Sigmoid colon (tissue), 7 donors: ENCODE measurements around the gene PSKH1. TPM values are rescaled to one million over a fixed set of nuclear protein-coding genes. Genes with fewer than 3 reads are reported as not detected.
"Not testable (repeated sequence)": the region's sequence is repeated elsewhere in the genome, so short reads cannot be mapped to it uniquely, and the experiment has no call there.

ENCODE experiments used
- DNase-seq: peaks from one replicate; pipeline ENCODE4 v3.0.0-alpha.2; 2019
- H3K27ac ChIP-seq, 4 donors: fragments of 200-600 bp; sonication (generic); one replicate each; pipeline ENCODE4 v1.5.1; 2016 to 2019; ENCODE audit warnings: mild to moderate bottlenecking in 1 of 4
- H3K27me3 ChIP-seq, 3 donors: fragments of 200-600 bp; sonication (generic); one replicate each; pipeline ENCODE4 v1.5.1; 2019; ENCODE audit warnings: mild to moderate bottlenecking in 1 of 3
- H3K36me3 ChIP-seq, 4 donors: fragments of 200-600 bp; sonication (generic); one replicate each; pipeline ENCODE4 v1.5.1; 2016 to 2019
- H3K4me1 ChIP-seq, 4 donors: fragments of 200-600 bp; sonication (generic); one replicate each; pipeline ENCODE4 v1.5.1; 2017 to 2019
- H3K4me3 ChIP-seq, 4 donors: fragments of 200-600 bp; sonication (generic); one replicate each; pipeline ENCODE4 v1.5.1; 2017 to 2019; ENCODE audit warnings: mild to moderate bottlenecking in 2 of 4, moderate library complexity in 1 of 4
- H3K9me3 ChIP-seq, 4 donors: fragments of 200-600 bp in 3 of 4; sonication (generic) in 3 of 4; one replicate each; pipeline versions ENCODE4 v1.5.1 to v1.6.1; 2013 to 2019
- EP300 ChIP-seq, 4 donors: sonication (generic); formaldehyde crosslinking; IDR thresholded peaks; one replicate each; pipeline ENCODE4 v1.6.1; 2017; ENCODE audit warnings: antibody characterized with exemption in 4 of 4
- POLR2A ChIP-seq, 2 donors: fragments of 450-650 bp; IDR thresholded peaks; one replicate each; pipeline ENCODE4 v1.6.1; 2016; ENCODE audit warnings: antibody characterized with exemption in 2 of 2, mild to moderate bottlenecking in 2 of 2, moderate library complexity in 2 of 2
- POLR2AphosphoS5 ChIP-seq, 4 donors: sonication (generic); formaldehyde crosslinking; IDR thresholded peaks; one replicate each; pipeline ENCODE4 v1.6.1; 2017; ENCODE audit warnings: antibody characterized with exemption in 4 of 4
- WGBS, 2 donors: extraction: QIAGEN DNeasy Blood & Tissue Kit; methylation state at CpG; one replicate each; pipeline ENCODE4 v1.1.7; 2013; 5-methylcytosine and 5-hydroxymethylcytosine counted together
- intact Hi-C: fragments of 100-400 bp; cut with DNase I; formaldehyde crosslinking; loops from one replicate; pipeline ENCODE4 v1.15.1; 2023
- polyA plus RNA-seq, 3 donors: library from polyadenylated mRNA; stranded (reverse); fragments of 200-250 nt; gene quantifications; one replicate each; pipeline ENCODE4 v1.2.3, GENCODE V29; 2013
- total RNA-seq, 4 donors: library from RNA; depleted of rRNA; stranded (reverse); fragments of >200 nt; gene quantifications; one replicate each; pipeline ENCODE4 v1.1.0, GENCODE V29; 2016
- TF ChIP-seq, protein P1 (sequence below), 4 experiments: fragments of 450-650 bp in 3 of 4; fragments of 200-600 bp in 1 of 4; IDR thresholded peaks; one replicate each; pipeline ENCODE4 v1.5.1; 2016 to 2019; ENCODE audit warnings: antibody characterized with exemption in 4 of 4, mild to moderate bottlenecking in 3 of 4, moderate library complexity in 2 of 4
- donor health status: healthy with polysubstance abuse.
- donor health status: Bipolar disorder and iron deficiency.
- donor health status: healthy.

The PSKH1 gene
- total and polyA plus RNA-seq, 7 donors = 13.9 to 29.2 (median 20.8) TPM

DNA sequence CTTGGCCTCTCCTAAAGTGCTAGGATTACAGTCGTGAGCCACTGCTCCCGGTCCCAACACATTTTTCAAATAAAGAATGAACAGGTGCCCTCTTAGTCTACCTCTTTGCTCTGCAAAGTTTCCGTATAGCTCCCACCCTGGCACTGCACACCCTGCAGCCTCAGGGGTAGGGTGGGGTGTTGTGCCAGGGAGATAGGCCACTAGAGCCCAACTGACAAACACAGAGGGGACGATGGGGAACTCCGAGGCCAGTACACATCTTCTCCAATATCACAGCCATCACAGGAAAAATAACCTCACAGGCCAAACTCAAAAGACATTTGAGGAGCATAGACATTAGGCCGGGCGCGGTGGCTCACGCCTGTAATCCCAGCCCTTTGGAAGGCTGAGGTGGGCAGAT, 78.1 kb downstream of the PSKH1 start:
- Histone ChIP-seq H3K4me1 (peaks cover 0 to 19% (median 14%) of the 10 kb centered on the region in 4 donors), H3K9me3 (no peaks in the 10 kb centered on the region), H3K4me3 (no peak overlapping the region), H3K36me3 (no peaks in the 10 kb centered on the region), H3K27ac (no peak overlapping the region), H3K27me3 (no peaks in the 10 kb centered on the region)
- intact Hi-C loops = no loop called here
- no peak for DNase-seq
- 84 to 93% methylated on average over 9 of the region's 9 CpGs for WGBS, 2 donors
- TF ChIP-seq POLR2AphosphoS5 (IDR thresholded peaks at IDR 0.05) (no peak), EP300 (IDR thresholded peaks at IDR 0.05) (no peak), POLR2A (IDR thresholded peaks at IDR 0.05) (no peak)
- TF ChIP-seq, protein P1, sequence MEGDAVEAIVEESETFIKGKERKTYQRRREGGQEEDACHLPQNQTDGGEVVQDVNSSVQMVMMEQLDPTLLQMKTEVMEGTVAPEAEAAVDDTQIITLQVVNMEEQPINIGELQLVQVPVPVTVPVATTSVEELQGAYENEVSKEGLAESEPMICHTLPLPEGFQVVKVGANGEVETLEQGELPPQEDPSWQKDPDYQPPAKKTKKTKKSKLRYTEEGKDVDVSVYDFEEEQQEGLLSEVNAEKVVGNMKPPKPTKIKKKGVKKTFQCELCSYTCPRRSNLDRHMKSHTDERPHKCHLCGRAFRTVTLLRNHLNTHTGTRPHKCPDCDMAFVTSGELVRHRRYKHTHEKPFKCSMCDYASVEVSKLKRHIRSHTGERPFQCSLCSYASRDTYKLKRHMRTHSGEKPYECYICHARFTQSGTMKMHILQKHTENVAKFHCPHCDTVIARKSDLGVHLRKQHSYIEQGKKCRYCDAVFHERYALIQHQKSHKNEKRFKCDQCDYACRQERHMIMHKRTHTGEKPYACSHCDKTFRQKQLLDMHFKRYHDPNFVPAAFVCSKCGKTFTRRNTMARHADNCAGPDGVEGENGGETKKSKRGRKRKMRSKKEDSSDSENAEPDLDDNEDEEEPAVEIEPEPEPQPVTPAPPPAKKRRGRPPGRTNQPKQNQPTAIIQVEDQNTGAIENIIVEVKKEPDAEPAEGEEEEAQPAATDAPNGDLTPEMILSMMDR (IDR thresholded peaks at IDR 0.05) = no peak

DNA sequence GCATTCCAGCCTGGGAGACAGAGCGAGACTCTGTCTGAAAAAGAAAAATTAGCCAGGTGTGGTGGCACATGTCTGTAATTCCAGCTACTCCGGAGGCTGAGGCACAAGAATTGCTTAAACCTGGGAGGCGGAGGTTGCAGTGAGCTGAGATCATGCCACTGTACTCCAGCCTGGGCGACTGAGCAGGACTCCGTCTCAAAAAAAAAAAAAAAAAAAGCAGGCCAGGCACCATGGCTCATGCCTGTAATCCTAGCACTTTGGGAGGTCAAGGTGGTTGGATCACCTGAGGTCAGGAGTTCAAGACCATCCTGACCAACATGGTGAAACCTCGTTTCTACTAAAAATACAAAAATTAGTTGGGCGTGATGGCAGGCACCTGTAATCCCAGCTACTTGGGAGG, 79.2 kb downstream of the PSKH1 start:
- H3K36me3 ChIP-seq, DNase-seq, H3K4me1 ChIP-seq, H3K27ac ChIP-seq, H3K4me3 ChIP-seq, intact Hi-C loops, H3K9me3 ChIP-seq, H3K27me3 ChIP-seq: not testable (repeated sequence)
- whole genome bisulfite sequencing, 2 donors = 84 to 90% methylated on average over 7 of the region's 7 CpGs

DNA sequence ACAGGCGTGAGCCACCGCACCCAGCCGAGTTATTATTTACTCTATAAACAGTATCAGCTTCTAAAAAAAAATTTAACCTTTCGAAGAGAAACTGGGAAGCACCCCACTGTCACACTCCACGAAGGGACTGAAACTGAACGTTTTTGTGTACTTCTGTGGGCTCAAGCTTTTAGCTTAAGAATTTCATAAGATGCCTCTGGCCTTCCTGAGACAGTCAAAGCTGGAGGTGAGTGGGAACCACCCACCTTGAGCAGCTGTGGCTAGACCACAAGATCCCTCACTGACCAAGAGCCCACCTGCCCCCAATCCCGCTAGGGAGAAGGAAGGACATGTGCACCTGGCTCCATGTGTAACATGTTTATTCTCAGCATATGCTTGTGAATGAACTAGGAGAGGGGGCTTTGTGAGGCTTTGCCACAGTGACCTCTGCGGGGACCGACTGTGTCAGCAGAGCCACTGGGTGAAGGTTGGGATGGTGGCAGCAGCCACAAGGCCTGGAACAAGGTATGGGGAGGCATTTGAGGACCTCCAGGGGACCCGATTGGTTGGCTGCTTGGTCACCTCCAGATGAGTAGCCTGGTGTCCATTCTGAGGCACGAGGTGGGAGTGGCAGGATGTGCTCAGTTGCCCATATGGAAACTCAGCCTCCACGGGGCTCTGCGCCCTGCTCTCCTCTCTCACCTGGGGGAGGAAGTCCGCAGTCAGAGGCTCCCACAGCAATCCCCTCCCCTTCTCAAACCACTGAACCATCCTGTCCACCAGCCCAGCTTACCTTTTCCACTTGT, 82.5 kb downstream of the PSKH1 start:
- H3K9me3 ChIP-seq = no peaks in the 10 kb centered on the region
- intact Hi-C loops = no loop called here
- no peak overlapping the region for H3K27ac ChIP-seq
- no peak for DNase-seq
- peaks cover 0 to 11% (median 7%) of the 10 kb centered on the region in 3 donors for H3K27me3 ChIP-seq
- H3K4me1 ChIP-seq = no peaks in the 10 kb centered on the region
- no peak for TF ChIP-seq EP300 (IDR thresholded peaks at IDR 0.05)
- no peak for TF ChIP-seq POLR2AphosphoS5 (IDR thresholded peaks at IDR 0.05)
- TF ChIP-seq, protein P1 (IDR thresholded peaks at IDR 0.05) = no peak
- no peak for TF ChIP-seq POLR2A (IDR thresholded peaks at IDR 0.05)
- H3K4me3 ChIP-seq = no peak overlapping the region
- 47 to 68% methylated on average over 14 of the region's 14 CpGs for WGBS, 2 donors
- no peaks in the 10 kb centered on the region for H3K36me3 ChIP-seq

DNA sequence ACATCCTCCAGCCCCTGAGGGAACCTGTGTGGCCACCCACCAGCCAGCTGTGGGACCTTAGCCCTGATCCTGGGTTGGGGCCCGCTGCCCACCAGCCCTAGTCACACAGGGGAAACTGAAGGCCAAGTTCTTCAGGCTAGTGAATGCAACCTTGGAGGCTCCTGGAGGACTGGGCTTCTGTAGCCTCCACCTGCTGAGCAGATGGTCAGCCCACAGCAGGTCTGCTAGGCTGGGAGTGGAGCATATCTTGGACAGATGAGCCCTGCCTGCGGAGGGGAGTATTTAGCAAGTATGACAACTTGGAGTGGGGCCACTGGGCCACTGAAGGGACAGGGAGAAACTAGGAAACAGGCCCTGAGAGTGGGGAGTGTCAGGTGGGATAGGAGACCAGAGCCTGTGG, 83.2 kb downstream of the PSKH1 start:
- 92 to 97% methylated on average over 2 of the region's 2 CpGs for WGBS, 2 donors
- Histone ChIP-seq H3K27ac (no peak overlapping the region), H3K36me3 (no peaks in the 10 kb centered on the region), H3K27me3 (peaks cover 0 to 16% (median 7%) of the 10 kb centered on the region in 3 donors), H3K4me3 (no peak overlapping the region), H3K9me3 (no peaks in the 10 kb centered on the region), H3K4me1 (no peaks in the 10 kb centered on the region)
- TF ChIP-seq, protein P1 (IDR thresholded peaks at IDR 0.05) = no peak
- TF ChIP-seq POLR2AphosphoS5 (IDR thresholded peaks at IDR 0.05) (no peak), POLR2A (IDR thresholded peaks at IDR 0.05) (no peak)
- no peak for DNase-seq
- intact Hi-C loops = no loop called here

DNA sequence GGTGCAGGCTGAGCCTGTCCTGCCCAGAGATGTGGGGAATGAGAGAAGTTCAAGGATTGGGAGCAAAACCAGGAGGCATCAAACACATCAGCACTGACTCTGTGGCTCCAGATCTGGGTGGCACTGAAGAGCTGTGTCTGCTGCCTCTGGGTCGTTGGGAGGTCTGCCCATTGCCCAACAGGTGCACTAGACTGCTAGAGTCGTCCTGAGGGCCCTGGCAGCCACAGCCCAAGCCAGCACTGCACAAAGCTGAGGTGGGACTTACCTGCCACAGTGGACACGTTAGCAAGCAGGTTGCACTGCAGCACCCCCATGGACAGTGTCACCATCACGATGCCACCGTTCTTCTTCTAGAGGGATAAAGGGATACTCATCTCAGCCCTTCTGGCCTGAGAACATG, 84.0 kb downstream of the PSKH1 start:
- WGBS, 2 donors = 56 to 71% methylated on average over 5 of the region's 5 CpGs
- no peak overlapping the region for H3K27ac ChIP-seq
- H3K27me3 ChIP-seq = peaks cover 0 to 16% (median 7%) of the 10 kb centered on the region in 3 donors
- H3K4me3 ChIP-seq = no peak overlapping the region
- no peak for TF ChIP-seq EP300 (IDR thresholded peaks at IDR 0.05)
- TF ChIP-seq POLR2AphosphoS5 (IDR thresholded peaks at IDR 0.05) = no peak
- TF ChIP-seq POLR2A (IDR thresholded peaks at IDR 0.05) = no peak
- TF ChIP-seq, protein P1 (IDR thresholded peaks at IDR 0.05) = no peak
- DNase-seq = no peak
- no peaks in the 10 kb centered on the region for H3K4me1 ChIP-seq
- H3K36me3 ChIP-seq = no peaks in the 10 kb centered on the region
- intact Hi-C loops = no loop called here
- no peaks in the 10 kb centered on the region for H3K9me3 ChIP-seq
